ENCODE measurements around the gene ARMH3. TPM values are rescaled to one million over a fixed set of nuclear protein-coding genes. Genes with fewer than 3 reads are reported as not detected.

ARMH3 gene
- total and polyA plus RNA-seq, 10 donors: 11.6 to 37.4 (median 21.6) TPM

DNA sequence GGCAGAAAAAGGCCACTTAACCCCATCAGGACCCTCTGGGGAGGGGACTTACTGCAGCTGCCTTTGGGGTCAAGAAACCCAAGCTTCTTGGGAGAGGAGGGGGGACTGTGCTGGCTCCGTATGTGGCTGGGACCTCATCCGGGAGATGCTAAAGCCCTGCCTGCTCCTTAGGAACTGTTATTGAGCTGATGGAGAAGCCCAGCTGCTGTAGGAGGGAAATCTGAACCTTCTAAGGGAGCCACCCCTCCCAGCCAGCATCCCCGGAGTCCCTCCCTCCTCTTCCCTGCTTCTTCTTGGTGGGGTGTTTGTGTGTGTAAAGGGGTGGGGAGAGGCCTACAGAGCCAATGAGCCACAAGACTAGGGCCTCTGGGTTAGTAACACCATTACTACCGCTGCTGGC lies 220.6 kb downstream of the ARMH3 start:
- H3K36me3 ChIP-seq: no peaks in the 10 kb centered on the region
- H3K4me1 ChIP-seq: peaks cover 28 to 98% (median 62%) of the 10 kb centered on the region in 6 donors
- no peak overlapping the region for H3K4me3 ChIP-seq
- H3K27me3 ChIP-seq (replicated peaks in 1 of 7): no peaks in the 10 kb centered on the region
- H3K27ac ChIP-seq: no peak overlapping the region
- no peak for DNase-seq
- intact Hi-C loops (cut with DNase I; ENCODE audit: low total_unique reads): no loop called here
- TF ChIP-seq, protein P1, sequence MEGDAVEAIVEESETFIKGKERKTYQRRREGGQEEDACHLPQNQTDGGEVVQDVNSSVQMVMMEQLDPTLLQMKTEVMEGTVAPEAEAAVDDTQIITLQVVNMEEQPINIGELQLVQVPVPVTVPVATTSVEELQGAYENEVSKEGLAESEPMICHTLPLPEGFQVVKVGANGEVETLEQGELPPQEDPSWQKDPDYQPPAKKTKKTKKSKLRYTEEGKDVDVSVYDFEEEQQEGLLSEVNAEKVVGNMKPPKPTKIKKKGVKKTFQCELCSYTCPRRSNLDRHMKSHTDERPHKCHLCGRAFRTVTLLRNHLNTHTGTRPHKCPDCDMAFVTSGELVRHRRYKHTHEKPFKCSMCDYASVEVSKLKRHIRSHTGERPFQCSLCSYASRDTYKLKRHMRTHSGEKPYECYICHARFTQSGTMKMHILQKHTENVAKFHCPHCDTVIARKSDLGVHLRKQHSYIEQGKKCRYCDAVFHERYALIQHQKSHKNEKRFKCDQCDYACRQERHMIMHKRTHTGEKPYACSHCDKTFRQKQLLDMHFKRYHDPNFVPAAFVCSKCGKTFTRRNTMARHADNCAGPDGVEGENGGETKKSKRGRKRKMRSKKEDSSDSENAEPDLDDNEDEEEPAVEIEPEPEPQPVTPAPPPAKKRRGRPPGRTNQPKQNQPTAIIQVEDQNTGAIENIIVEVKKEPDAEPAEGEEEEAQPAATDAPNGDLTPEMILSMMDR (IDR thresholded peaks at IDR 0.05 in 8 of 11, conservative IDR thresholded peaks at IDR 0.05 in 3 of 11): no peak
- no peak for TF ChIP-seq POLR2AphosphoS5 (IDR thresholded peaks at IDR 0.05)
- no peak for TF ChIP-seq POLR2A (IDR thresholded peaks at IDR 0.05)
- no peaks in the 10 kb centered on the region for H3K9me3 ChIP-seq
- WGBS, 5 donors: 75 to 92% (median 87%) methylated on average over 4 of the region's 4 CpGs

DNA sequence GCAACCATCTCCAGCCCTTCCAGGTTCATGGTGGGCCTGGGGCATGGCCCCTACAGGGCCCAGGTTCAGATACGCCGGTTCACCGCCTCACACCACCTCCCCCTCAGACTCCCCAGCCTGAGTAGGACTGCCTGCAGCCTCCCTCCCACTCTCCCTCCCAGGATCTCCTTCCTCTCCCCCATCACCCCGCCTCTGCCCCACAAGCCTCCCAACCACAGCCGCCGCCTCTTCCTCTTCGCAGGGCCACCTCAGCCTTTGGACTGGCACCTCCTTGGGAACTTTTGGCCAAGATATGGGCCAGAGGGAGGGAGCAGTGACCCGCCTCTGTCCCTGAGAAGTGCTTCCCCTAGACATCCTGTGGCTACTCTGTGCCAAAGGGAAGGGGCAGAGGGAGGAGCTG lies 221.6 kb downstream of the ARMH3 start:
- TF ChIP-seq POLR2A (IDR thresholded peaks at IDR 0.05) (no peak), POLR2AphosphoS5 (IDR thresholded peaks at IDR 0.05) (peak; percentile 47 to 78 (median 56))
- TF ChIP-seq, protein P1 (IDR thresholded peaks at IDR 0.05 in 8 of 11, conservative IDR thresholded peaks at IDR 0.05 in 3 of 11): no peak
- Histone ChIP-seq H3K4me3 (peak overlapping the region in 1 of 8 donors; percentile 8), H3K9me3 (no peaks in the 10 kb centered on the region), H3K36me3 (no peaks in the 10 kb centered on the region), H3K27me3 (replicated peaks in 1 of 7) (no peaks in the 10 kb centered on the region), H3K4me1 (peaks cover 17 to 98% (median 59%) of the 10 kb centered on the region in 6 donors), H3K27ac (peak overlapping the region in 3 of 8 donors; percentile 6 to 37 (median 22))
- intact Hi-C loops (cut with DNase I; ENCODE audit: low total_unique reads): no loop called here
- peak; percentile 87 for DNase-seq
- WGBS, 5 donors: 17 to 42% (median 29%) methylated on average over 7 to 8 of the region's 8 CpGs

DNA sequence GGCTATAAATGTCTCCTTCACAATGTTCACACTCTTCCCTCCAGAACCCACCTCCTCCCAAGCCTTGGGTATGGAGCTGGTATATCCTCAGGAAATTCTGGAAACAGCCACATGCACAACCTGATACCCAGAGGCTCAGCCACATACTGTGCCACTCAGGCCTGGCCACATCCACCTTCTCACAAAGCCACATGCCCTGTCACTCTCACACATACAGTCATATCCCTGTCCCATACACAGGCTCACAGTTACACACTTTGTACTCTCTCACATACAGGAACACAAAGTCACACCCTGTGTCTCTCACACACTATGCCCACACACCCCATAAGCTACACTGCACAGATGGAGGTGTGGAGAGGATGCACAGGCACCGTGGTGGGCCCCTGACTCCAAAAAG lies 222.5 kb downstream of the ARMH3 start:
- Histone ChIP-seq H3K4me1 (peaks cover 17 to 98% (median 61%) of the 10 kb centered on the region in 6 donors), H3K36me3 (peaks cover 0 to under 1% (median 0%) of the 10 kb centered on the region in 6 donors), H3K27me3 (replicated peaks in 1 of 7) (no peaks in the 10 kb centered on the region), H3K4me3 (no peak overlapping the region), H3K9me3 (no peaks in the 10 kb centered on the region), H3K27ac (peak overlapping the region in 1 of 8 donors; percentile 37)
- WGBS, 5 donors: 68 to 94% (median 80%) methylated on average over 1 of the region's 1 CpG
- TF ChIP-seq POLR2A (IDR thresholded peaks at IDR 0.05) (no peak), POLR2AphosphoS5 (IDR thresholded peaks at IDR 0.05) (no peak)
- TF ChIP-seq, protein P1 (IDR thresholded peaks at IDR 0.05 in 8 of 11, conservative IDR thresholded peaks at IDR 0.05 in 3 of 11): no peak
- DNase-seq: no peak
- intact Hi-C loops (cut with DNase I; ENCODE audit: low total_unique reads): no loop called here

DNA sequence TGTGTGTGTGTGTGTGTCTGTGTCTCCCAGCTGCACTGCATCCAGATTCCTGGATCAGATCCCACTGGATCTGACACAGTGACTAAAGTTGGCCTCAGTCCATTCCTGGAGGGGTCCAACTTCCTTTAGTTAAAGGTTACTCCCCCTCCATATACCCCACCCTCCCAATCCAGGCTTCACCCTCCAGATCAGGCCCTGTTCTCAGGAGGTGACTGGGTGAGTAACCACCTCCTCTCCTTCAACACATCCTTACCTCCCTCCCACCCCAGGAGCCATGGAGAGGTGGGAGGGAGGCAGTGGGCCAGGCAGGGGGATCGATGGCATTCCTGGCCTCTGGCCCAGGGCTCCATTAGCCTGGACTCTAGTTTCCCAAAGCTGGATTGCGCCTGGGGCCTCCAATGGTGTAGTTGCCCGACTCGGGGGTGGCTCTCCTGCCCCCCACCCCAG lies 223.6 kb downstream of the ARMH3 start:
- intact Hi-C loops (cut with DNase I; ENCODE audit: low total_unique reads): no loop called here

More for the DNA sequence above, 223.6 kb downstream of the ARMH3 start:
- Histone ChIP-seq H3K27ac (peak overlapping the region in 1 of 8 donors; percentile 89), H3K4me3 (no peak overlapping the region), H3K4me1 (peaks cover 17 to 89% (median 59%) of the 10 kb centered on the region in 6 donors), H3K27me3 (replicated peaks in 1 of 7) (no peaks in the 10 kb centered on the region), H3K9me3 (no peaks in the 10 kb centered on the region), H3K36me3 (peaks cover 0 to 12% (median 0%) of the 10 kb centered on the region in 6 donors)
- TF ChIP-seq POLR2AphosphoS5 (IDR thresholded peaks at IDR 0.05): no peak
- TF ChIP-seq POLR2A (IDR thresholded peaks at IDR 0.05): no peak
- TF ChIP-seq, protein P1 (IDR thresholded peaks at IDR 0.05 in 8 of 11, conservative IDR thresholded peaks at IDR 0.05 in 3 of 11): no peak
- DNase-seq: no peak
- WGBS, 5 donors: 83 to 100% (median 88%) methylated on average over 3 to 4 of the region's 4 CpGs
